ENCODE results near the gene WDR87.

WDR87 gene

DNA sequence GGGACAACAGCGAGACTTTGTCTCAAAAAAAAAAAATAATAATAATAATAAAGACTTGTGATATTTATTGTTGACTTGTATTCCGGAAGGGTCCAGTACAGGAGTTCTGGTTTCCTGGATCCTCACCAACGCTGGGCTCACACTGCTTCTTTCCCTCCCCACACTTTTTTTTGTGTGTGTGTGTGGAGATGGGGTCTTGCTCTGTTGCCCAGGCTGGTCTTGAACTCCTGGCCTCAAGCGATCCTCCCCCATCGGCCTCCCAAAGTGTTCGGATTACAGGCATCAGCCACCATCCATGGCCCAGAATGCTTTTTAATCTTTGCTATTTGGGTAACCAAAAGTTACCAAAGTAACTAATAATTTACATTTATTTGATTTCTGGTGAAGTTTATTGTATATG lies 39.7 kb upstream of the WDR87 start:
- ATAC-seq (ENCODE audit: insufficient read depth, low read depth) (no peak), DNase-seq (no peak)
- H3K9ac ChIP-seq (ENCODE audit: low read depth, low read length), result no peak overlapping the region
- H3K9me3 ChIP-seq (ENCODE audit: insufficient read depth, low read length, severe bottlenecking), result no peaks in the 10 kb centered on the region
- no peaks in the 10 kb centered on the region for H3K4me1 ChIP-seq (ENCODE audit: insufficient read depth, low read length)
- peaks cover 16% of the 10 kb centered on the region; the same call in 1 of the 2 replicates for H4K20me1 ChIP-seq (ENCODE audit: insufficient read depth, low read length)
- TF ChIP-seq CTCF (IDR thresholded peaks at IDR 0.05; ENCODE audit: borderline replicate concordance, extremely low read depth, low read length, poor library complexity, severe bottlenecking) (no peak), EZH2 (IDR thresholded peaks at IDR 0.05; ENCODE audit: borderline replicate concordance, low read depth, low read length, severe bottlenecking) (no peak)
- H2AFZ ChIP-seq (ENCODE audit: low read depth, low read length), result no peak overlapping the region
- no peak overlapping the region for H3K27ac ChIP-seq (ENCODE audit: low read length)
- no peaks in the 10 kb centered on the region for H3K36me3 ChIP-seq (ENCODE audit: insufficient read depth, low read length)
- peaks cover 5% of the 10 kb centered on the region; the same call in 1 of the 2 replicates for H3K79me2 ChIP-seq (ENCODE audit: insufficient read depth, low read length)
- no peak overlapping the region for H3K4me2 ChIP-seq (ENCODE audit: insufficient read depth, low read length)
- no peaks in the 10 kb centered on the region for H3K27me3 ChIP-seq (ENCODE audit: insufficient read depth, low read length, poor library complexity)
- H3K4me3 ChIP-seq (ENCODE audit: low read depth in 1 of 2, low read length in 2 of 2), result no peak overlapping the region

GRCh38 chr19:37943480-37943879 lies 37.1 kb upstream of the WDR87 start:
- Histone ChIP-seq H3K4me1 (ENCODE audit: insufficient read depth, low read length) (no peaks in the 10 kb centered on the region), H2AFZ (ENCODE audit: low read depth, low read length) (no peak overlapping the region), H3K27me3 (ENCODE audit: insufficient read depth, low read length, poor library complexity) (no peaks in the 10 kb centered on the region), H3K36me3 (ENCODE audit: insufficient read depth, low read length) (no peaks in the 10 kb centered on the region), H3K9me3 (ENCODE audit: insufficient read depth, low read length, severe bottlenecking) (no peaks in the 10 kb centered on the region), H3K79me2 (ENCODE audit: insufficient read depth, low read length) (peaks cover 5% of the 10 kb centered on the region; the same call in 1 of the 2 replicates), H3K4me3 (ENCODE audit: low read depth in 1 of 2, low read length in 2 of 2) (no peak overlapping the region), H3K4me2 (ENCODE audit: insufficient read depth, low read length) (no peak overlapping the region), H4K20me1 (ENCODE audit: insufficient read depth, low read length) (peaks cover 9% of the 10 kb centered on the region; the same call in 1 of the 2 replicates), H3K27ac (ENCODE audit: low read length) (no peak overlapping the region), H3K9ac (ENCODE audit: low read depth, low read length) (no peak overlapping the region)
- ATAC-seq (ENCODE audit: insufficient read depth, low read depth) (no peak), DNase-seq (no peak)
- TF ChIP-seq EZH2 (IDR thresholded peaks at IDR 0.05; ENCODE audit: borderline replicate concordance, low read depth, low read length, severe bottlenecking), result no peak

DNA sequence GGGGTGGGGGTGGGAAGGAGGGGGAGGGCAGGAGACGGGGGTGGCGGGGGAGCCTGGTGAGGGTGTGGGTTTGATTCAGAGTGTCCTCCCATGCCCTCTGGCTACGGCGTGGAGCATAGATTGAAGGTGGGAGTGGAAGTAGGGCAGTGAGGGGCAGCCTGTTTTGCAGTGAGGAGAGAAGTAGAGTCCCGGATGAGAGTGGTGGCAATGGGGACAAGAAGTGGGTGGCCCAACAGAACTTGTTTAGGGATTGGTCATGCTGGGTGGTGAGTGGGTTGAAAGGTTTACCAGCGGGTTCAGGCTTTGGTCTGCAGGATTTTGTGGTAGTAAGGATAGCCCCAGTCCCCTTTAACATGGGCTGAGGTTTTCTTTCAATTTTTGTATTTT lies 36.1 kb upstream of the WDR87 start:
- Histone ChIP-seq H4K20me1 (ENCODE audit: insufficient read depth, low read length) (peaks cover 9% of the 10 kb centered on the region; the same call in 1 of the 2 replicates), H3K4me2 (ENCODE audit: insufficient read depth, low read length) (no peak overlapping the region), H2AFZ (ENCODE audit: low read depth, low read length) (no peak overlapping the region), H3K79me2 (ENCODE audit: insufficient read depth, low read length) (peaks cover 3% of the 10 kb centered on the region; the same call in 1 of the 2 replicates), H3K36me3 (ENCODE audit: insufficient read depth, low read length) (no peaks in the 10 kb centered on the region), H3K9ac (ENCODE audit: low read depth, low read length) (no peak overlapping the region), H3K4me3 (ENCODE audit: low read depth in 1 of 2, low read length in 2 of 2) (no peak overlapping the region), H3K4me1 (ENCODE audit: insufficient read depth, low read length) (no peaks in the 10 kb centered on the region), H3K27me3 (ENCODE audit: insufficient read depth, low read length, poor library complexity) (no peaks in the 10 kb centered on the region), H3K27ac (ENCODE audit: low read length) (no peak overlapping the region), H3K9me3 (ENCODE audit: insufficient read depth, low read length, severe bottlenecking) (no peaks in the 10 kb centered on the region)
- DNase-seq, result no peak
- no peak for ATAC-seq (ENCODE audit: insufficient read depth, low read depth)
- no peak for TF ChIP-seq EZH2 (IDR thresholded peaks at IDR 0.05; ENCODE audit: borderline replicate concordance, low read depth, low read length, severe bottlenecking)
- TF ChIP-seq CTCF (IDR thresholded peaks at IDR 0.05; ENCODE audit: borderline replicate concordance, extremely low read depth, low read length, poor library complexity, severe bottlenecking), result no peak

DNA sequence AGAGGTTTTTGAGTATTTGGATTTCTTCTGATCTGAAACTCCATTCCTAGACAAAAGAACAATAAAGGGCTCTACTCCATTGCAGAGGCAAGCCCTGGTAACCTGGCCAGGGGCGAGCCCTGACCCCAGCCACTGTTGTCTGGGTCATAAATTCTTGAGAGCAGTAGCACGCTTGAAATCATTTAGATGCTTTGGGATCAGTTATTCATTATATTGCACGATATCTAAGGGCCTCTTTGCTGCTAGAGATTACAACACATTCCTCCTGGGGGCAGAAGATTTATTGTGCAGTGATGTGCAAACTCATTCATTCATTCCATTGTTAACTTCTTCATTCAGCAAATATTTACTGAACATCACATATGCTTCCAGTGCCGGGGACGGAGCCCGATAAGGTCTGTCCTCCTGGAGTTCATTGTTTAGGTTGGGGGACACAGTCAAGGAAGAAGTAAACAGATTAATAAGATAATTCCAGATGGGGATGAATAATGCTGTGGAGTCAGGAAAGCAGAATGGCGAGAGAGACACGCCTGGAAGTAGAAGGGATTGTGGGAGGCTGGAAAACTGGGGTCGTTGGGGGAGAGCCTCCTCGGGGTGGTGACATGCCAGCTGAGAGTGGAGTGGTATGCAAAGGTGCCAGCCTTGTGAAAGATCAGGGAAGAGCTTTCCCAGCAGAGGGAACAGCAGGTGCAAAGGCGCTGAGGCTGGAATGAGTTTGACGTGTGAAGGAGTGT lies 35.6 kb upstream of the WDR87 start:
- Histone ChIP-seq H3K27ac (ENCODE audit: low read length) (no peak overlapping the region), H3K79me2 (ENCODE audit: insufficient read depth, low read length) (peaks cover 3% of the 10 kb centered on the region; the same call in 1 of the 2 replicates), H3K4me2 (ENCODE audit: insufficient read depth, low read length) (no peak overlapping the region)

More for the DNA sequence above, 35.6 kb upstream of the WDR87 start:
- Histone ChIP-seq H2AFZ (ENCODE audit: low read depth, low read length) (no peak overlapping the region), H3K9me3 (ENCODE audit: insufficient read depth, low read length, severe bottlenecking) (no peaks in the 10 kb centered on the region), H4K20me1 (ENCODE audit: insufficient read depth, low read length) (peaks cover 9% of the 10 kb centered on the region; the same call in 1 of the 2 replicates), H3K4me1 (ENCODE audit: insufficient read depth, low read length) (no peaks in the 10 kb centered on the region), H3K27me3 (ENCODE audit: insufficient read depth, low read length, poor library complexity) (no peaks in the 10 kb centered on the region), H3K9ac (ENCODE audit: low read depth, low read length) (no peak overlapping the region), H3K36me3 (ENCODE audit: insufficient read depth, low read length) (no peaks in the 10 kb centered on the region), H3K4me3 (ENCODE audit: low read depth in 1 of 2, low read length in 2 of 2) (no peak overlapping the region)
- no peak for TF ChIP-seq EZH2 (IDR thresholded peaks at IDR 0.05; ENCODE audit: borderline replicate concordance, low read depth, low read length, severe bottlenecking)
- no peak for TF ChIP-seq CTCF (IDR thresholded peaks at IDR 0.05; ENCODE audit: borderline replicate concordance, extremely low read depth, low read length, poor library complexity, severe bottlenecking)
- ATAC-seq (ENCODE audit: insufficient read depth, low read depth) (no peak), DNase-seq (no peak)
